SJCRH30 (cell line): ENCODE data around the gene LIPG. TPM values are rescaled to one million over a fixed set of nuclear protein-coding genes. Genes with fewer than 3 reads are reported as not detected.

Experiments
- DNase-seq, 2 experiments: peaks; one replicate each; pipeline ENCODE4 v3.0.0-alpha.2; 2015 to 2020
- H3K27ac ChIP-seq: fragments of 250-450 bp; sonication (Bioruptor Pico); 2 replicates; pipeline ENCODE4 v1.5.1; 2020; ENCODE audit warnings: mild to moderate bottlenecking, moderate library complexity
- H3K27me3 ChIP-seq: fragments of 250-450 bp; sonication (Bioruptor Pico); 2 replicates; pipeline ENCODE4 v1.5.1; 2020; ENCODE audit warnings: mild to moderate bottlenecking, moderate library complexity
- H3K36me3 ChIP-seq: fragments of 250-450 bp; sonication (Bioruptor Pico); 2 replicates; pipeline ENCODE4 v1.5.1; 2020; ENCODE audit warnings: mild to moderate bottlenecking, moderate library complexity
- H3K4me1 ChIP-seq: fragments of 250-450 bp; sonication (Bioruptor Pico); 2 replicates; pipeline ENCODE4 v1.5.1; 2020; ENCODE audit warnings: mild to moderate bottlenecking, moderate library complexity
- H3K4me3 ChIP-seq: fragments of 250-450 bp; sonication (Bioruptor Pico); 2 replicates; pipeline ENCODE4 v1.5.1; 2020; ENCODE audit warnings: mild to moderate bottlenecking, moderate library complexity
- H3K9me3 ChIP-seq: fragments of 250-450 bp; sonication (Bioruptor Pico); replicated peaks from 2 replicates; pipeline ENCODE4 v1.5.1; 2020; ENCODE audit warnings: mild to moderate bottlenecking, moderate library complexity
- total RNA-seq: library from RNA; depleted of rRNA; stranded (reverse); fragments of >200 nt; shearing (Covaris generic); gene quantifications from 2 replicates; pipeline ENCODE4 v1.2.3, GENCODE V29; 2014; rRNA removed

Gene LIPG
- total RNA-seq, 1 experiment from 2014 or later, result 37.3 TPM

- no peaks in the 10 kb centered on the region for H3K27me3 ChIP-seq
- H3K4me3 ChIP-seq, result no peak overlapping the region
- DNase-seq, result no peak
- H3K9me3 ChIP-seq, result no peaks in the 10 kb centered on the region
- no peak overlapping the region for H3K27ac ChIP-seq
- no peaks in the 10 kb centered on the region for H3K36me3 ChIP-seq
- H3K4me1 ChIP-seq, result peaks cover 4% of the 10 kb centered on the region
Measured at GRCh38 chr18:49640741-49641140, 78.9 kb downstream of the LIPG start.

DNA sequence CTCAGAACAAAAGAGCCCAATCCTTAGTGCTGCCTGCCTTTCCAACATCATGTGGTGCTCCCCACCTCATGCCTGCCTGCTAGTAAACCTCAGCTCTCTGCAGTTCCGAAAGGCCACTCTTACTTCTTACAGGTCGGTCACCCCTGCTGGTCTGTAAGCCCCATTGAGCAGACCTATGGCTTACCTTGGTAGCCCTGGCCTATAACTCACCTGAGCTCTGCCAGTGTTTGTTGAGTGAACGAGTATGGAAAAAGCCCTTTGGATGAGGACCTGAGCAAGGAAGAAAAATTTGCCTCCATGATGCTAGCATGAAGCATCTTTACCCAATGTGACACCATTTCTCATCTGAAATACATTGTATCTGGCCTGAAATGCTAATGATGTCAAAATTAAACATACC is 83.3 kb downstream of the LIPG start:
- H3K36me3 ChIP-seq, result no peaks in the 10 kb centered on the region
- DNase-seq, result no peak
- H3K27me3 ChIP-seq, result no peaks in the 10 kb centered on the region
- H3K4me1 ChIP-seq, result peaks cover 38% of the 10 kb centered on the region
- no peak overlapping the region for H3K4me3 ChIP-seq
- H3K27ac ChIP-seq, result no peak overlapping the region
- H3K9me3 ChIP-seq, result no peaks in the 10 kb centered on the region

DNA sequence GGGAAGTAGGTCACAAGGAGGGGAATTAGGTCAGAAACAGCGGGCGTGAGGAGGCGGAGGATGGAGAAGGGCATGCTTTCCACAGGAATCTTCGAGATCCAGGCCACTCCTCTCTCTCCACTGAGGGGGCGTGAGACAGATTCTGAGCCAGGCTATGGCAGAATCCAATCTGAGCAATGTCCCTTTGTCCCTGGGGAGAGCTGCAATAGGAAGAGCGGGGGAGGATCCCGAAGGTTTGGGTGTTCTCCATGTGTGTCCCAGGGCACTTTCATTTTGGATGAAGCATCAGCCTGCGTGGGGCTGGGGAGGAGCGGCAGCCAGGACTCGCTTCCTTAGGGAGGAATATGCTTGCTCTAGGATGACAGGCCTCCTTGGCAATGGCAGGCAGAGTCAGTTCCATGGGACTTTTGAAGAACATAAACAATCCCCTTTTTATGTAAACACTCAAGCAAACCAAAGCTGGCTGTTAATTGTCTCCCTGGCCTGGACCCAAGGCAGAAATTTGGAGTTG is 84.0 kb downstream of the LIPG start:
- H3K4me1 ChIP-seq, result peaks cover 38% of the 10 kb centered on the region
- no peak for DNase-seq
- no peaks in the 10 kb centered on the region for H3K36me3 ChIP-seq
- H3K4me3 ChIP-seq, result no peak overlapping the region
- H3K27ac ChIP-seq, result no peak overlapping the region
- no peaks in the 10 kb centered on the region for H3K27me3 ChIP-seq
- H3K9me3 ChIP-seq, result no peaks in the 10 kb centered on the region

DNA sequence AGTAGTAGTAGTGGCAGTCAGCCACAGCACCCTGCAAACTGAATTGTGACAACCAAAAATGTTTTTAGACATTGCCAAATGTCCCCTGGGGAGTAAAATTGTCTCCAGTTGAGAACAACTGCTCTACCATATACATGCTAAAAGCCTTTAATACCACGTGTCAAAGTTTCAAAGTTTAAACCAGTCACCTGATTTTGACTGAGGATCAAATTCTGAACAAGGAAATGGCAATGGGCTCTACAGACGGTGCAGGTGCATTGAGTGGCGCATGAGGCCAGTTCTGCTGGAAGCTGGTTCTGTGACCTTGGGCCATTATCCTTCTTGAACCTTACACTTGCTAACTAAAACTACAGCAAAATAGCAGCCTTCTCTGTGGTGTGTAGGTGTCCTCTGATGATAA is 85.0 kb downstream of the LIPG start:
- H3K27ac ChIP-seq, result no peak overlapping the region; the same call in 1 of the 2 replicates
- no peak for DNase-seq
- peaks cover 38% of the 10 kb centered on the region for H3K4me1 ChIP-seq
- no peaks in the 10 kb centered on the region for H3K27me3 ChIP-seq
- H3K36me3 ChIP-seq, result no peaks in the 10 kb centered on the region
- no peak overlapping the region for H3K4me3 ChIP-seq
- H3K9me3 ChIP-seq, result no peaks in the 10 kb centered on the region

DNA sequence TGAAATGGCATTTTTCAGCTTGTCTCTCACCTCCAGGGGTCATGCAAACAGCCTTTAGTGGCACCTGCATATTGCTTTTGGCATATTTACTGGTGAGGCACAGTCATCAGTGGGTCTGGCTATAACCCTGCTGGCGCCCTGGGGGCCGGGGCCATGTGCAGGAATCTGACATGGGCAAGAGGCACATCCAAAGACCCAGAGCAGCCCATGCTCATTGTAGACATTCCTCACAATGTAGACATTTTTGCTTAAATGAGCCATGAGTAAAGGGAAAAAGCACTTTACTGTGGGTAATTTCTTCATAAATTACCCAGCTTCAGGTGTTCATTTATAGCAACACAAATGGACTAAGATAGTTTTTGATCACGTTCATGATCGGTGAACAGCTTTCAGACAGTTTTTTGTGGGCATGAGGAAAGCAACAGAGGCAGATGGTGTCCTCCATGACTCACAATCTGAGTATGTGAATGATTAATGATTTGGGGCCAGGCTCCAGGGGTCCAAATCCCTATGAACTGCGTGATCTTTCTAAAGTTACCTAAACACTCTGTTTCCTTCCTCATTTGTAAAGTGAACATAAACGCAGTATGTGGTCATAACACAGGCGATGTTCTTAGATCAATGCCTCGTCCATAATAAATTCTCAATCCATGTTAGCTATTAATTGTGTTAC is 85.8 kb downstream of the LIPG start:
- DNase-seq, result peak in 1 of 2 experiments; percentile 46
- no peaks in the 10 kb centered on the region for H3K27me3 ChIP-seq
- H3K36me3 ChIP-seq, result no peaks in the 10 kb centered on the region
- H3K4me1 ChIP-seq, result peaks cover 39% of the 10 kb centered on the region
- H3K4me3 ChIP-seq, result no peak overlapping the region
- no peaks in the 10 kb centered on the region for H3K9me3 ChIP-seq
- H3K27ac ChIP-seq, result peak overlapping the region; percentile 77

DNA sequence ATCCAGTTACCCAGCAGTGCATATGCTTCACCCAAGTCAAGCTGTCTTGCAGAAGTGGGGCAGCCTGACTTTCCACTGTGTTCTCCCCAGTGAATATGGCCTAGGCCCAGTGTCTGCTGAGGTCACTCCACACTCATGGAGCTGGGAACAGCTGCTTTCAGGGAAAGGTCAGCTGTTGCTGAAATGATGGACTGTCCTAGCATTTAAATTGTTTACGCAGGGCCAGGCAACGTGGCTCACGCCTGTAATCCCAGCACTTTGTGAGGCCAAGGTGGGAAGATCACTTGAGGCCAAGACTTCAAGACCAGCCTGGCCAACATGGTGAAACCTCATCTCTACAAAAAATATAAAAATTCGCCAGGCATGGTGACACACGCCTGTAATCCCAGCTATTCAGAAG is 86.5 kb downstream of the LIPG start:
- H3K9me3 ChIP-seq, result no peaks in the 10 kb centered on the region
- peaks cover 44% of the 10 kb centered on the region for H3K4me1 ChIP-seq
- no peaks in the 10 kb centered on the region for H3K27me3 ChIP-seq
- no peak overlapping the region for H3K4me3 ChIP-seq
- peak overlapping the region; percentile 77 for H3K27ac ChIP-seq
- H3K36me3 ChIP-seq, result no peaks in the 10 kb centered on the region
- peak; percentile 88 to 90 for DNase-seq

Other genes with a start within 250 kb of the LIPG start
- gene DYM, start 101.4 kb upstream of the LIPG start, total RNA-seq, result 52.1 and 57.2 TPM in 2 replicates
- gene C18orf32, start 74.8 kb upstream of the LIPG start, total RNA-seq, result 14.6 and 21.5 TPM in 2 replicates
- 3,403 and 3,465 TPM in 2 replicates for gene RPL17, start 69.6 kb upstream of the LIPG start, total RNA-seq